Measurements from ENCODE around the gene SEZ6L. TPM values are rescaled to one million over a fixed set of nuclear protein-coding genes. Genes with fewer than 3 reads are reported as not detected.

Gene SEZ6L
- polyA plus RNA-seq, 1 donor from 2014 or later, result 31.9 TPM

DNA sequence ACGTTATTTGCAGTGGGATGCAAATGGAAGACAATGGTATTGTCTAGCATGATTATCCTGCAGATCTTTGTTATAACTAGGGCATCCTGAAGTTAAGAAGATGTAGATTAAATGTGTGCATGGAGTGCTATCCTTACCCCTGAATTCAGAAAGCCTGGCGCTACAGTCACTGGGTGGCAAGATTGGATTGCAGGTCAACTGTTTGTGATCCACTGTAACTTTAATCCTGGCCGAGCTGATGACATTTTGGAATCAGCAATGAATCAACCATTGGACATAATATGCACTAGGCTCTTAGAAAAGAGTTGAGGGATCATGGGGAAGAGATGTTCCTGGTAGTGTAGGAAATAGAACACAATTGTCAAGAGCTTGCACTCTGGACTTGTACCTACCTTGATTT, 25.1 kb downstream of the SEZ6L start:
- H3K9me3 ChIP-seq (ENCODE audit: low read length), result no peaks in the 10 kb centered on the region
- no peak overlapping the region for H3K4me2 ChIP-seq (ENCODE audit: low read length)
- no peak overlapping the region for H2AFZ ChIP-seq (ENCODE audit: low read depth, low read length)
- H3F3A ChIP-seq (ENCODE audit: insufficient read depth, low read length, poor library complexity, severe bottlenecking), result no peaks in the 10 kb centered on the region
- no peaks in the 10 kb centered on the region for H3K9me2 ChIP-seq (ENCODE audit: insufficient read depth, low read length)
- no peak overlapping the region for H3K9ac ChIP-seq (ENCODE audit: low read length)
- H3K27ac ChIP-seq (ENCODE audit: low read length), result no peak overlapping the region
- TF ChIP-seq, protein P1, sequence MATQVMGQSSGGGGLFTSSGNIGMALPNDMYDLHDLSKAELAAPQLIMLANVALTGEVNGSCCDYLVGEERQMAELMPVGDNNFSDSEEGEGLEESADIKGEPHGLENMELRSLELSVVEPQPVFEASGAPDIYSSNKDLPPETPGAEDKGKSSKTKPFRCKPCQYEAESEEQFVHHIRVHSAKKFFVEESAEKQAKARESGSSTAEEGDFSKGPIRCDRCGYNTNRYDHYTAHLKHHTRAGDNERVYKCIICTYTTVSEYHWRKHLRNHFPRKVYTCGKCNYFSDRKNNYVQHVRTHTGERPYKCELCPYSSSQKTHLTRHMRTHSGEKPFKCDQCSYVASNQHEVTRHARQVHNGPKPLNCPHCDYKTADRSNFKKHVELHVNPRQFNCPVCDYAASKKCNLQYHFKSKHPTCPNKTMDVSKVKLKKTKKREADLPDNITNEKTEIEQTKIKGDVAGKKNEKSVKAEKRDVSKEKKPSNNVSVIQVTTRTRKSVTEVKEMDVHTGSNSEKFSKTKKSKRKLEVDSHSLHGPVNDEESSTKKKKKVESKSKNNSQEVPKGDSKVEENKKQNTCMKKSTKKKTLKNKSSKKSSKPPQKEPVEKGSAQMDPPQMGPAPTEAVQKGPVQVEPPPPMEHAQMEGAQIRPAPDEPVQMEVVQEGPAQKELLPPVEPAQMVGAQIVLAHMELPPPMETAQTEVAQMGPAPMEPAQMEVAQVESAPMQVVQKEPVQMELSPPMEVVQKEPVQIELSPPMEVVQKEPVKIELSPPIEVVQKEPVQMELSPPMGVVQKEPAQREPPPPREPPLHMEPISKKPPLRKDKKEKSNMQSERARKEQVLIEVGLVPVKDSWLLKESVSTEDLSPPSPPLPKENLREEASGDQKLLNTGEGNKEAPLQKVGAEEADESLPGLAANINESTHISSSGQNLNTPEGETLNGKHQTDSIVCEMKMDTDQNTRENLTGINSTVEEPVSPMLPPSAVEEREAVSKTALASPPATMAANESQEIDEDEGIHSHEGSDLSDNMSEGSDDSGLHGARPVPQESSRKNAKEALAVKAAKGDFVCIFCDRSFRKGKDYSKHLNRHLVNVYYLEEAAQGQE (IDR thresholded peaks at IDR 0.05; ENCODE audit: borderline replicate concordance), result no peak
- TF ChIP-seq RAD21 (conservative IDR thresholded peaks at IDR 0.05) (no peak), TAF1 (IDR thresholded peaks at IDR 0.05; ENCODE audit: low read depth) (no peak), POLR2AphosphoS5 (IDR thresholded peaks at IDR 0.05) (no peak), MXI1 (conservative IDR thresholded peaks at IDR 0.05; ENCODE audit: poor library complexity, severe bottlenecking) (no peak), EZH2 (IDR thresholded peaks at IDR 0.05; ENCODE audit: borderline replicate concordance, insufficient read depth, low read length, poor library complexity, severe bottlenecking) (no peak), SMC3 (conservative IDR thresholded peaks at IDR 0.05; ENCODE audit: poor library complexity) (no peak), EP300 (conservative IDR thresholded peaks at IDR 0.05; ENCODE audit: poor library complexity, severe bottlenecking) (no peak)
- TF ChIP-seq, protein P2, sequence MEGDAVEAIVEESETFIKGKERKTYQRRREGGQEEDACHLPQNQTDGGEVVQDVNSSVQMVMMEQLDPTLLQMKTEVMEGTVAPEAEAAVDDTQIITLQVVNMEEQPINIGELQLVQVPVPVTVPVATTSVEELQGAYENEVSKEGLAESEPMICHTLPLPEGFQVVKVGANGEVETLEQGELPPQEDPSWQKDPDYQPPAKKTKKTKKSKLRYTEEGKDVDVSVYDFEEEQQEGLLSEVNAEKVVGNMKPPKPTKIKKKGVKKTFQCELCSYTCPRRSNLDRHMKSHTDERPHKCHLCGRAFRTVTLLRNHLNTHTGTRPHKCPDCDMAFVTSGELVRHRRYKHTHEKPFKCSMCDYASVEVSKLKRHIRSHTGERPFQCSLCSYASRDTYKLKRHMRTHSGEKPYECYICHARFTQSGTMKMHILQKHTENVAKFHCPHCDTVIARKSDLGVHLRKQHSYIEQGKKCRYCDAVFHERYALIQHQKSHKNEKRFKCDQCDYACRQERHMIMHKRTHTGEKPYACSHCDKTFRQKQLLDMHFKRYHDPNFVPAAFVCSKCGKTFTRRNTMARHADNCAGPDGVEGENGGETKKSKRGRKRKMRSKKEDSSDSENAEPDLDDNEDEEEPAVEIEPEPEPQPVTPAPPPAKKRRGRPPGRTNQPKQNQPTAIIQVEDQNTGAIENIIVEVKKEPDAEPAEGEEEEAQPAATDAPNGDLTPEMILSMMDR (IDR thresholded peaks at IDR 0.05; ENCODE audit: poor library complexity, severe bottlenecking), result no peak
- no peaks in the 10 kb centered on the region for H3K36me3 ChIP-seq (ENCODE audit: insufficient read depth, low read length)
- no peak overlapping the region for H3K4me3 ChIP-seq (ENCODE audit: low read length)
- no peaks in the 10 kb centered on the region for H3K27me3 ChIP-seq (ENCODE audit: insufficient read depth, low read depth, low read length)
- H3K79me2 ChIP-seq (replicated peaks; ENCODE audit: insufficient read depth, low read length), result no peaks in the 10 kb centered on the region
- no peaks in the 10 kb centered on the region for H4K20me1 ChIP-seq (ENCODE audit: insufficient read depth)

DNA sequence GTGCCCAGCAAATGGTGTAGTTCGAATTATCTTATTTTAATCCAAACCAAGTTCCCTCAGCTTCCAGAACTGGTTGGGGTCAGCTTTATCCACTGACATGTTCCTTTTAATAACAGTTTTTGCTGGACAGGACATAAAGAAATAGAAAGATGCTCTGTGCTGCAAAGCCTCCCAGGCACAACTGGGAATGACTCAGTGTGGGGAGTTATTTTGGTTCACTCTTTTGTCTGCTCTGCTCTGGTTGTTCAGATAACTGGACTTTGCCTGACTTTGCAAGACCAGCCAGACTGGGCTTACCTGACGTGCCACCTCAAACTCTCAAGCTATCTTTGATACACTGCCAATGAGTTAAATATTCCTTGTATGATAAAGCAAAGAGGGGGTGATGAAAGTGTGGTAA, 25.6 kb downstream of the SEZ6L start:
- Histone ChIP-seq H3K9ac (ENCODE audit: low read length) (no peak overlapping the region), H3K27me3 (ENCODE audit: insufficient read depth, low read depth, low read length) (no peaks in the 10 kb centered on the region), H3K36me3 (ENCODE audit: insufficient read depth, low read length) (no peaks in the 10 kb centered on the region), H2AFZ (ENCODE audit: low read depth, low read length) (no peak overlapping the region), H3F3A (ENCODE audit: insufficient read depth, low read length, poor library complexity, severe bottlenecking) (no peaks in the 10 kb centered on the region), H3K4me3 (ENCODE audit: low read length) (no peak overlapping the region), H3K9me2 (ENCODE audit: insufficient read depth, low read length) (no peaks in the 10 kb centered on the region), H3K4me2 (ENCODE audit: low read length) (no peak overlapping the region), H3K27ac (ENCODE audit: low read length) (no peak overlapping the region), H3K9me3 (ENCODE audit: low read length) (no peaks in the 10 kb centered on the region), H4K20me1 (ENCODE audit: insufficient read depth) (no peaks in the 10 kb centered on the region), H3K79me2 (replicated peaks; ENCODE audit: insufficient read depth, low read length) (no peaks in the 10 kb centered on the region)
- TF ChIP-seq SMC3 (conservative IDR thresholded peaks at IDR 0.05; ENCODE audit: poor library complexity) (no peak), MXI1 (conservative IDR thresholded peaks at IDR 0.05; ENCODE audit: poor library complexity, severe bottlenecking) (no peak), TAF1 (IDR thresholded peaks at IDR 0.05; ENCODE audit: low read depth) (no peak), POLR2AphosphoS5 (IDR thresholded peaks at IDR 0.05) (no peak), RAD21 (conservative IDR thresholded peaks at IDR 0.05) (no peak), EP300 (conservative IDR thresholded peaks at IDR 0.05; ENCODE audit: poor library complexity, severe bottlenecking) (no peak), EZH2 (IDR thresholded peaks at IDR 0.05; ENCODE audit: borderline replicate concordance, insufficient read depth, low read length, poor library complexity, severe bottlenecking) (no peak)
- TF ChIP-seq, protein P1 (IDR thresholded peaks at IDR 0.05; ENCODE audit: borderline replicate concordance), result no peak
- TF ChIP-seq, protein P2 (IDR thresholded peaks at IDR 0.05; ENCODE audit: poor library complexity, severe bottlenecking), result no peak

All from neural cell (in vitro differentiated cells).